K562 (cell line): ENCODE results near the gene CSF2. TPM values are rescaled to one million over a fixed set of nuclear protein-coding genes. Genes with fewer than 3 reads are reported as not detected.

ENCODE experiments used
- ATAC-seq: fragments of 200-7000 bp; cut with Tn5 transposase; 3 replicates; pipeline ENCODE4 v1.9.1; 2020; ENCODE audit warnings: moderate library complexity
- BruUV-seq: library from RNA; stranded (reverse); fragments of 400-500 nt; replicated peaks from 2 replicates; lab custom pipeline; 2021; lab: Mats Ljungman, UMichigan
- CTCF ChIA-PET: fragments of 300-600 bp; formaldehyde crosslinking; extraction: SDS; loops from one replicate; lab custom pipeline; 2021; ENCODE audit warnings: low intra/inter-chr PET ratio; lab: Yijun Ruan, JAX
- POLR2A ChIA-PET: fragments of 300-600, 350-650 bp; sonication (Branson Sonifier 250); formaldehyde crosslinking; extraction: SDS; loops from one replicate; lab custom pipeline; 2021; ENCODE audit warnings: antibody characterized with exemption, inconsistent platforms; lab: Yijun Ruan, JAX
- DNase-seq, 4 experiments: peaks; one replicate each; pipeline versions ENCODE4 v3.0.0 to v3.0.0-alpha.2; 2011 to 2018; ENCODE audit warnings: low spot score in 3 of 4, mixed read lengths in 3 of 4; ENCODE audit errors: extremely low read depth in 1 of 4
- FAIRE-seq: peaks from 2 replicates; lab custom pipeline; 2011; peaks lifted over from hg19 to GRCh38; lab: Jason Lieb, UNC
- H2AFZ ChIP-seq: 2 replicates; pipeline ENCODE4 v1.6.0; 2011; ENCODE audit warnings: low read depth, low read length, control low read depth, inconsistent platforms
- H3K27ac ChIP-seq: fragments of 200-600 bp; 3 replicates; pipeline ENCODE4 v1.8.0; 2011; ENCODE audit warnings: low read depth, mild to moderate bottlenecking, control low read depth, inconsistent platforms, low read length, moderate library complexity, mixed read lengths; ENCODE audit errors: extremely low read depth
- H3K27me3 ChIP-seq, 2 experiments: fragments of 300-600 bp in 1 of 2; 2 replicates in 1 of 2; 3 replicates in 1 of 2; pipeline versions ENCODE4 v1.6.0 to v1.8.0; 2011; ENCODE audit warnings: inconsistent platforms in 2 of 2, low read length in 2 of 2, mild to moderate bottlenecking in 1 of 2, mixed read lengths in 1 of 2, moderate library complexity in 1 of 2; ENCODE audit not compliant: control insufficient read depth in 2 of 2, insufficient read depth in 2 of 2
- H3K36me3 ChIP-seq: fragments of 300-600 bp; 3 replicates; pipeline ENCODE4 v1.8.0; 2011; ENCODE audit warnings: mild to moderate bottlenecking, low read length, inconsistent platforms; ENCODE audit not compliant: control insufficient read depth, insufficient read depth
- H3K4me1 ChIP-seq, 2 experiments: fragments of 200-600 bp in 1 of 2; replicated peaks in 1 of 2; 2 replicates in 1 of 2; 3 replicates in 1 of 2; pipeline versions ENCODE4 v1.5.1 to v1.8.0; 2011; ENCODE audit warnings: inconsistent platforms in 2 of 2, low read length in 2 of 2, mild to moderate bottlenecking in 1 of 2, mixed read lengths in 1 of 2, moderate library complexity in 1 of 2; ENCODE audit not compliant: control insufficient read depth in 2 of 2, insufficient read depth in 2 of 2
- H3K4me2 ChIP-seq: 2 replicates; pipeline ENCODE4 v1.6.1; 2011; ENCODE audit warnings: low read length, control low read depth, inconsistent platforms, mixed read lengths; ENCODE audit not compliant: insufficient read depth
- H3K4me3 ChIP-seq: fragments of 200-600 bp; sonication (generic), shearing (Covaris generic); 2 replicates; pipeline ENCODE4 v1.5.1; 2016; ENCODE audit warnings: control low read depth, inconsistent platforms
- H3K79me2 ChIP-seq: fragments of 200-600 bp; 3 replicates; pipeline ENCODE4 v1.8.0; 2011; ENCODE audit warnings: low read length, inconsistent platforms; ENCODE audit not compliant: control insufficient read depth, insufficient read depth
- H3K9ac ChIP-seq, 2 experiments: 2 replicates each; pipeline versions ENCODE4 v1.6.0 to v1.6.1; 2011; ENCODE audit warnings: low read depth in 2 of 2, low read length in 2 of 2, control low read depth in 1 of 2, inconsistent platforms in 1 of 2, mild to moderate bottlenecking in 1 of 2, mixed read lengths in 1 of 2; ENCODE audit not compliant: insufficient read depth in 1 of 2
- H3K9me1 ChIP-seq: one replicate; pipeline ENCODE4 v1.6.0; 2011; ENCODE audit warnings: inconsistent platforms, mild to moderate bottlenecking, low read length, moderate library complexity; ENCODE audit not compliant: control insufficient read depth, insufficient read depth
- H3K9me3 ChIP-seq: replicated peaks from 2 replicates; pipeline ENCODE4 v1.5.1; 2011; ENCODE audit warnings: low read depth, low read length, inconsistent platforms; ENCODE audit not compliant: control insufficient read depth, insufficient read depth
- H4K20me1 ChIP-seq: replicated peaks from 2 replicates; pipeline ENCODE4 v1.6.1; 2011; ENCODE audit warnings: low read length, inconsistent platforms, mixed read lengths; ENCODE audit not compliant: control insufficient read depth, insufficient read depth
- ARID2 ChIP-seq: fragments of 450-650 bp; IDR thresholded peaks from 2 replicates; pipeline ENCODE4 v1.6.1; 2017; ENCODE audit warnings: antibody characterized with exemption, mild to moderate bottlenecking
- CTCF ChIP-seq, 3 experiments: IDR thresholded peaks in 2 of 3; conservative IDR thresholded peaks in 1 of 3; 2 replicates each; pipeline ENCODE4 v1.5.1; 2011 to 2012; ENCODE audit warnings: low read length in 3 of 3, mild to moderate bottlenecking in 3 of 3, control low read depth in 2 of 3, improper control_type of control experiment in 1 of 3, inconsistent platforms in 1 of 3, low read depth in 1 of 3, mixed read lengths in 1 of 3, moderate library complexity in 1 of 3; ENCODE audit not compliant: insufficient read depth in 2 of 3
- ETV6 ChIP-seq, 3 experiments: fragments of 150-350 bp in 1 of 3; sonication (generic) in 1 of 3; formaldehyde crosslinking in 1 of 3; IDR thresholded peaks; 2 replicates each; pipeline versions ENCODE4 v1.6.1 to v1.8.0; 2014 to 2022; ENCODE audit warnings: borderline replicate concordance in 2 of 3, low read depth in 2 of 3, antibody characterized with exemption in 1 of 3, low read length in 1 of 3, mild to moderate bottlenecking in 1 of 3, missing genetic modification reagents in 1 of 3
- HMBOX1 ChIP-seq: sonication (generic); IDR thresholded peaks from 2 replicates; pipeline ENCODE4 v1.6.1; 2016
- KDM4B ChIP-seq, 2 experiments: fragments of 450-650 bp in 1 of 2; sonication (generic) in 1 of 2; IDR thresholded peaks; 2 replicates each; pipeline ENCODE4 v1.6.1; 2016 to 2017; ENCODE audit warnings: borderline replicate concordance in 2 of 2, antibody characterized with exemption in 1 of 2, low read depth in 1 of 2, mild to moderate bottlenecking in 1 of 2
- NCOR1 ChIP-seq: fragments of 450-650 bp; IDR thresholded peaks from 2 replicates; pipeline ENCODE4 v1.6.1; 2016; ENCODE audit warnings: mild to moderate bottlenecking, moderate library complexity
- NFRKB ChIP-seq: fragments of 450-650 bp; IDR thresholded peaks from 2 replicates; pipeline ENCODE4 v1.6.1; 2016; ENCODE audit warnings: low read depth
- RHOXF2B ChIP-seq: fragments of 250-450 bp; sonication (Bioruptor Pico); conservative IDR thresholded peaks from 2 replicates; pipeline ENCODE4 v1.5.1; 2021
- SAFB2 ChIP-seq: fragments of 200-400 bp; formaldehyde crosslinking; IDR thresholded peaks from 2 replicates; pipeline ENCODE4 v1.6.1; 2018; ENCODE audit warnings: borderline replicate concordance, low read length, low read depth, moderate library complexity; ENCODE audit not compliant: severe bottlenecking
- SUPT5H ChIP-seq: fragments of 450-650 bp; IDR thresholded peaks from 2 replicates; pipeline ENCODE4 v1.6.1; 2016
- ZNF444 ChIP-seq: fragments of 250-450 bp; sonication (Bioruptor Pico); IDR thresholded peaks from 2 replicates; pipeline ENCODE4 v1.4.0; 2020; ENCODE audit warnings: mild to moderate bottlenecking, moderate library complexity
- ZNF655 ChIP-seq: fragments of 250-450 bp; sonication (Bioruptor Pico); IDR thresholded peaks from 2 replicates; pipeline ENCODE4 v1.5.0; 2021
- WGBS: fragments of 100-300 bp; shearing (Covaris generic); methylation state at CpG from one replicate; pipeline ENCODE4 v1.1.6; 2016; ENCODE audit warnings: low coverage, mixed read lengths; ENCODE audit not compliant: insufficient coverage; ENCODE audit errors: missing lambda C conversion rate; 5-methylcytosine and 5-hydroxymethylcytosine counted together
- in situ Hi-C: fragments of 300-500 bp; cut with MboI; formaldehyde crosslinking; loops from 4 replicates; pipeline ENCODE4 v1.15.0; 2018; ENCODE audit warnings: inconsistent platforms, mixed read lengths
- intact Hi-C: fragments of 100-400 bp; cut with micrococcal nuclease; formaldehyde crosslinking; loops from 2 replicates; pipeline ENCODE4 v1.14.2; 2022
- polyA plus RNA-seq, 8 experiments: library from polyadenylated mRNA; depleted of rRNA in 4 of 8; stranded (reverse) in 5 of 8; unstranded in 3 of 8; fragments of >200 nt; fragmentation: Nextera tagmentation in 2 of 8; fragmentation: Illumina TruSeq in 1 of 8; extraction: Ambion mirVana in 2 of 8; extraction: Trizol in 1 of 8; gene quantifications; 2 replicates each; pipeline versions ENCODE4 v1.2.1 to v1.2.3, GENCODE V29; 2011 to 2014; ENCODE audit warnings: inconsistent platforms in 1 of 8, missing spikeins in 1 of 8
- total RNA-seq, 7 experiments: library from RNA; depleted of rRNA in 6 of 7; stranded (reverse); fragments of >200 nt in 6 of 7; fragmentation: Illumina TruSeq in 2 of 7; extraction: Trizol in 2 of 7; gene quantifications; 2 replicates each; pipeline versions ENCODE4 v1.2.1 to v1.2.3, GENCODE V29; 2011 to 2021; ENCODE audit warnings: low replicate concordance in 1 of 7

CSF2 gene
- total and polyA plus RNA-seq, 9 of the 15 experiments (the other 6 are each of a cell fraction or from before 2014, with no cell fraction given): 0.25 to 0.29 TPM; not detected in 7

GRCh38 chr5:132072070-132072469 is 1.5 kb upstream of the CSF2 start:
- peak in 3 of 4 experiments; percentile 30 to 35 (median 33) for DNase-seq
- peak; percentile 66 for FAIRE-seq
- ATAC-seq: peak; percentile 65
- Histone ChIP-seq H3K9me3 (no peaks in the 10 kb centered on the region), H3K27ac (no peak overlapping the region; the same call in 2 of the 3 replicates), H4K20me1 (no peaks in the 10 kb centered on the region), H3K79me2 (no peaks in the 10 kb centered on the region), H3K9ac (peak overlapping the region in 1 of 2 experiments; percentile 43; a peak in 1 of 4 replicates), H3K4me3 (no peak overlapping the region), H3K4me1 (peaks cover 28 to 62% of the 10 kb centered on the region in 2 experiments), H2AFZ (no peak overlapping the region), H3K4me2 (no peak overlapping the region), H3K27me3 (no peaks in the 10 kb centered on the region), H3K9me1 (no peaks in the 10 kb centered on the region), H3K36me3 (no peaks in the 10 kb centered on the region)
- BruUV-seq: no TSS peak
- ChIA-PET CTCF (no interaction called here), POLR2A (interaction anchor here (0.6 to 1.0 kb wide), 5 partner anchors 10 to 875 kb away, joined by 3 to 5 read pairs (median 4); no protein-coding TSS in a partner anchor)
- in situ Hi-C loops (loop anchor here (25.0 kb wide), 1 partner anchor 315 kb away; no protein-coding TSS in a partner anchor), intact Hi-C loops (loop anchor here (5.0 kb wide), 1 partner anchor 40 kb away; no protein-coding TSS in a partner anchor)
- 90% methylated on average over 4 of the region's 4 CpGs for WGBS
- TF ChIP-seq HMBOX1 (no peak), ZNF444 (CRISPR knock-in tag) (no peak), NFRKB (no peak), SUPT5H (no peak), ETV6 (IDR thresholded peaks at IDR 0.05; ENCODE audit: borderline replicate concordance in 1 of 2, low read depth in 2 of 2, low read length in 1 of 2) (no peak), ETV6 (CRISPR knock-in tag; IDR thresholded peaks at IDR 0.05; ENCODE audit: borderline replicate concordance) (no peak), NCOR1 (no peak), SAFB2 (no peak), ZNF655 (CRISPR knock-in tag) (no peak), CTCF (IDR thresholded peaks at IDR 0.05 in 2 of 3, conservative IDR thresholded peaks at IDR 0.05 in 1 of 3; ENCODE audit: insufficient read depth in 2 of 3, low read depth in 1 of 3, low read length in 3 of 3) (0 out of 6 replicates have a peak, but pooled peaks of 1 of the 3 experiments have one; percentile 18), RHOXF2B (CRISPR knock-in tag) (no peak), ARID2 (no peak), KDM4B (IDR thresholded peaks at IDR 0.05; ENCODE audit: borderline replicate concordance in 2 of 2, low read depth in 1 of 2) (no peak)
